HepG2 (cell line): ENCODE data around the gene KRT27. TPM values are rescaled to one million over a fixed set of nuclear protein-coding genes. Genes with fewer than 3 reads are reported as not detected.

Experiments
- ADNP ChIP-seq: sonication (generic); formaldehyde crosslinking; IDR thresholded peaks from 2 replicates; pipeline ENCODE4 v1.4.0; 2020; ENCODE audit warnings: missing genetic modification reagents
- AGO2 ChIP-seq: fragments of 200-400 bp; formaldehyde crosslinking; optimal IDR thresholded peaks from 2 replicates; pipeline ENCODE3; 2017; ENCODE audit warnings: mild to moderate bottlenecking, low read depth, low read length, moderate library complexity
- CENPX ChIP-seq: sonication (generic); formaldehyde crosslinking; IDR thresholded peaks from 2 replicates; pipeline ENCODE4 v1.9.0; 2021; ENCODE audit warnings: mild to moderate bottlenecking, missing genetic modification reagents, moderate library complexity
- FOXA1 ChIP-seq, 2 experiments: fragments of 450-650 bp in 1 of 2; sonication (generic) in 1 of 2; formaldehyde crosslinking in 1 of 2; IDR thresholded peaks; 2 replicates each; pipeline versions ENCODE4 v1.4.0 to v1.6.1; 2016 to 2020; ENCODE audit warnings: missing genetic modification reagents in 1 of 2
- IRF2 ChIP-seq: IDR thresholded peaks from 2 replicates; pipeline ENCODE4 v1.6.1; 2018; ENCODE audit warnings: missing genetic modification reagents, missing compliant biosample characterization
- MIER2 ChIP-seq: IDR thresholded peaks from 2 replicates; pipeline ENCODE4 v1.6.1; 2016; ENCODE audit warnings: missing biosample characterization, missing genetic modification reagents
- NFE2L2 ChIP-seq: fragments of 150-350 bp; IDR thresholded peaks from 2 replicates; pipeline ENCODE4 v1.6.1; 2014; ENCODE audit warnings: low read length
- RBAK ChIP-seq: sonication (generic); formaldehyde crosslinking; IDR thresholded peaks from 2 replicates; pipeline ENCODE4 v1.5.1; 2020; ENCODE audit warnings: mild to moderate bottlenecking, missing genetic modification reagents
- SAP130 ChIP-seq: IDR thresholded peaks from 2 replicates; pipeline ENCODE4 v1.6.1; 2016; ENCODE audit warnings: low read depth
- SETDB1 ChIP-seq: sonication (generic); formaldehyde crosslinking; IDR thresholded peaks from 2 replicates; pipeline ENCODE4 v1.5.1; 2020; ENCODE audit warnings: missing genetic modification reagents, mild to moderate bottlenecking, borderline replicate concordance
- SNAI1 ChIP-seq: sonication (generic); formaldehyde crosslinking; IDR thresholded peaks from 2 replicates; pipeline ENCODE4 v1.5.0; 2020; ENCODE audit warnings: mild to moderate bottlenecking, missing genetic modification reagents, borderline replicate concordance
- STAG1 ChIP-seq: sonication (generic); formaldehyde crosslinking; IDR thresholded peaks from 2 replicates; pipeline ENCODE4 v1.4.0; 2020; ENCODE audit warnings: missing genetic modification reagents
- ZNF615 ChIP-seq: sonication (generic); formaldehyde crosslinking; IDR thresholded peaks from 2 replicates; pipeline ENCODE4 v1.5.0; 2020; ENCODE audit warnings: mild to moderate bottlenecking, missing genetic modification reagents, borderline replicate concordance
- ZNF75D ChIP-seq: sonication (generic); formaldehyde crosslinking; IDR thresholded peaks from 2 replicates; pipeline ENCODE4 v1.8.1; 2023; ENCODE audit warnings: missing genetic modification reagents, mild to moderate bottlenecking, borderline replicate concordance
- polyA plus RNA-seq, 8 experiments: library from polyadenylated mRNA; depleted of rRNA in 3 of 8; stranded (reverse) in 7 of 8; unstranded in 1 of 8; fragments of >200 nt; fragmentation: Illumina TruSeq in 4 of 8; extraction: Trizol in 4 of 8; gene quantifications; 2 replicates each; pipeline versions ENCODE4 v1.2.1 to v1.2.3, GENCODE V29; 2011 to 2016; ENCODE audit warnings: low read depth in 4 of 8, missing spikeins in 1 of 8, mixed read lengths in 1 of 8; ENCODE audit not compliant: insufficient read depth in 1 of 8
- total RNA-seq, 5 experiments: library from RNA; depleted of rRNA; stranded (reverse); fragments of >200 nt; fragmentation: Illumina TruSeq; extraction: Trizol; gene quantifications; 2 replicates each; pipeline ENCODE4 v1.2.3, GENCODE V29; 2016; ENCODE audit warnings: low read depth in 1 of 5
- TF ChIP-seq, protein P1 (sequence below): sonication (generic); formaldehyde crosslinking; IDR thresholded peaks from 2 replicates; pipeline ENCODE4 v1.4.0; 2020; ENCODE audit warnings: low read depth, mild to moderate bottlenecking, missing genetic modification reagents
- TF ChIP-seq, protein P2 (sequence below): sonication (generic); formaldehyde crosslinking; conservative IDR thresholded peaks from 2 replicates; pipeline ENCODE4 v1.8.1; 2023; ENCODE audit warnings: missing genetic modification reagents
- TF ChIP-seq, protein P3 (sequence below): sonication (generic); formaldehyde crosslinking; IDR thresholded peaks from 2 replicates; pipeline ENCODE4 v1.4.0; 2020; ENCODE audit warnings: low read depth, missing genetic modification reagents
- TF ChIP-seq, protein P4 (sequence below): IDR thresholded peaks from 2 replicates; pipeline ENCODE4 v1.6.1; 2016; ENCODE audit warnings: missing compliant biosample characterization, missing genetic modification reagents, borderline replicate concordance
- TF ChIP-seq, protein P5 (sequence below): sonication (generic); formaldehyde crosslinking; IDR thresholded peaks from 2 replicates; pipeline ENCODE4 v1.8.0; 2022; ENCODE audit warnings: low read depth, missing genetic modification reagents
- TF ChIP-seq, protein P6 (sequence below): sonication (generic); formaldehyde crosslinking; IDR thresholded peaks from 2 replicates; pipeline ENCODE4 v1.8.0; 2022; ENCODE audit warnings: mild to moderate bottlenecking, missing genetic modification reagents, moderate library complexity

The KRT27 gene
- total and polyA plus RNA-seq, 2 of the 13 experiments (the other 11 are each of a cell fraction or from before 2014, with no cell fraction given), result not detected

DNA sequence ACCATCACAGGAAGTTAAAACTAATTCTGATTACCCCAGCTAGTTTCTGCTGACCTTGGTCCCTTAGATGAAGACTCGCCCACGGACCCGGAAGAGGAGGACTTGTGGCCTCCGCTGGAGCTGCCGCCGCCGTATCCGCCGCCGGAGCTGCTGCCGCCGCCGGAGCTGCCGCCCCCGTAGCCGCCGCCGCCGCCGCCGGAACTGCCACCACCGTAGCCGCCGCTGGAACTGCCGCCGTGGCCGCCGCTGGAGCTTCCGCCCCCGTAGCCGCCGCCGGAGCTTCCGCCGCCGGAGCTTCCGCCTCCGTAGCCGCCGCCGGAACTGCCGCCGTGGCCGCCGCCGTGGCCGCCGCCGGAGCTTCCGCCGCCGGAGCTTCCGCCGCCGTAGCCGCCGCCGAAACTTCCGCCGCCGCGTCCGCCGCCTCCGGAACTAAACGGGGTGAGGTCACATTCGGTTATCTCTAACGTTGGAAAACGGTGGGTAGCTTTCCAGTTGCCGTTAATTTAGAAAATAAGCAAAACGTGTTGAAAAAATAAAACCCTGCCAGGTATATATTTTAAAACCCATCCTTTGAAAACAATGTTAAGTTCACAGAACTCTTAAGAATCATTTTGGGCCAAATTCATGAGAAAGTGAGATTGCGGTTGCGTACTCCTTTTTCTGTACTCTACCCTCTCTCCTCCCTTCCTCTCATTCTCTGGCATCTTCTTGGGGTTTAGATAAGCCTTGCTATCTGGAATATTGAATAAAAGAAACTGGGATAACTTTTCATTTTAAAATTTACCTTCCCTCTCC is 36.6 kb upstream of the KRT27 start (continued):
- TF ChIP-seq, protein P1, sequence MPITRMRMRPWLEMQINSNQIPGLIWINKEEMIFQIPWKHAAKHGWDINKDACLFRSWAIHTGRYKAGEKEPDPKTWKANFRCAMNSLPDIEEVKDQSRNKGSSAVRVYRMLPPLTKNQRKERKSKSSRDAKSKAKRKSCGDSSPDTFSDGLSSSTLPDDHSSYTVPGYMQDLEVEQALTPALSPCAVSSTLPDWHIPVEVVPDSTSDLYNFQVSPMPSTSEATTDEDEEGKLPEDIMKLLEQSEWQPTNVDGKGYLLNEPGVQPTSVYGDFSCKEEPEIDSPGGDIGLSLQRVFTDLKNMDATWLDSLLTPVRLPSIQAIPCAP, result no peak
- TF ChIP-seq, protein P2, sequence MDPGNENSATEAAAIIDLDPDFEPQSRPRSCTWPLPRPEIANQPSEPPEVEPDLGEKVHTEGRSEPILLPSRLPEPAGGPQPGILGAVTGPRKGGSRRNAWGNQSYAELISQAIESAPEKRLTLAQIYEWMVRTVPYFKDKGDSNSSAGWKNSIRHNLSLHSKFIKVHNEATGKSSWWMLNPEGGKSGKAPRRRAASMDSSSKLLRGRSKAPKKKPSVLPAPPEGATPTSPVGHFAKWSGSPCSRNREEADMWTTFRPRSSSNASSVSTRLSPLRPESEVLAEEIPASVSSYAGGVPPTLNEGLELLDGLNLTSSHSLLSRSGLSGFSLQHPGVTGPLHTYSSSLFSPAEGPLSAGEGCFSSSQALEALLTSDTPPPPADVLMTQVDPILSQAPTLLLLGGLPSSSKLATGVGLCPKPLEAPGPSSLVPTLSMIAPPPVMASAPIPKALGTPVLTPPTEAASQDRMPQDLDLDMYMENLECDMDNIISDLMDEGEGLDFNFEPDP (CRISPR knock-in tag), result no peak
- TF ChIP-seq CENPX (no peak), FOXA1 (IDR thresholded peaks at IDR 0.05) (no peak), FOXA1 (CRISPR knock-in tag; IDR thresholded peaks at IDR 0.05) (no peak), RBAK (no peak), SETDB1 (CRISPR knock-in tag) (no peak), MIER2 (no peak), NFE2L2 (no peak), AGO2 (peak; percentile 66), STAG1 (CRISPR knock-in tag) (no peak), ZNF615 (CRISPR knock-in tag) (no peak), ZNF75D (CRISPR knock-in tag) (no peak), IRF2 (0 out of 2 replicates have a peak, but pooled peaks have one; percentile 33), ADNP (CRISPR knock-in tag) (no peak), SNAI1 (CRISPR knock-in tag) (peak; percentile 75; the same call in 1 of the 2 replicates), SAP130 (CRISPR knock-in tag) (peak; percentile 47)
- TF ChIP-seq, protein P3, sequence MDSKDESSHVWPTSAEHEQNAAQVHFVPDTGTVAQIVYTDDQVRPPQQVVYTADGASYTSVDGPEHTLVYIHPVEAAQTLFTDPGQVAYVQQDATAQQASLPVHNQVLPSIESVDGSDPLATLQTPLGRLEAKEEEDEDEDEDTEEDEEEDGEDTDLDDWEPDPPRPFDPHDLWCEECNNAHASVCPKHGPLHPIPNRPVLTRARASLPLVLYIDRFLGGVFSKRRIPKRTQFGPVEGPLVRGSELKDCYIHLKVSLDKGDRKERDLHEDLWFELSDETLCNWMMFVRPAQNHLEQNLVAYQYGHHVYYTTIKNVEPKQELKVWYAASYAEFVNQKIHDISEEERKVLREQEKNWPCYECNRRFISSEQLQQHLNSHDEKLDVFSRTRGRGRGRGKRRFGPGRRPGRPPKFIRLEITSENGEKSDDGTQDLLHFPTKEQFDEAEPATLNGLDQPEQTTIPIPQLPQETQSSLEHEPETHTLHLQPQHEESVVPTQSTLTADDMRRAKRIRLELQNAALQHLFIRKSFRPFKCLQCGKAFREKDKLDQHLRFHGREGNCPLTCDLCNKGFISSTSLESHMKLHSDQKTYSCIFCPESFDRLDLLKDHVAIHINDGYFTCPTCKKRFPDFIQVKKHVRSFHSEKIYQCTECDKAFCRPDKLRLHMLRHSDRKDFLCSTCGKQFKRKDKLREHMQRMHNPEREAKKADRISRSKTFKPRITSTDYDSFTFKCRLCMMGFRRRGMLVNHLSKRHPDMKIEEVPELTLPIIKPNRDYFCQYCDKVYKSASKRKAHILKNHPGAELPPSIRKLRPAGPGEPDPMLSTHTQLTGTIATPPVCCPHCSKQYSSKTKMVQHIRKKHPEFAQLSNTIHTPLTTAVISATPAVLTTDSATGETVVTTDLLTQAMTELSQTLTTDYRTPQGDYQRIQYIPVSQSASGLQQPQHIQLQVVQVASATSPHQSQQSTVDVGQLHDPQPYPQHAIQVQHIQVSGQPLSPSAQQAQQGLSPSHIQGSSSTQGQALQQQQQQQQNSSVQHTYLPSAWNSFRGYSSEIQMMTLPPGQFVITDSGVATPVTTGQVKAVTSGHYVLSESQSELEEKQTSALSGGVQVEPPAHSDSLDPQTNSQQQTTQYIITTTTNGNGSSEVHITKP (CRISPR knock-in tag), result no peak
- TF ChIP-seq, protein P4, sequence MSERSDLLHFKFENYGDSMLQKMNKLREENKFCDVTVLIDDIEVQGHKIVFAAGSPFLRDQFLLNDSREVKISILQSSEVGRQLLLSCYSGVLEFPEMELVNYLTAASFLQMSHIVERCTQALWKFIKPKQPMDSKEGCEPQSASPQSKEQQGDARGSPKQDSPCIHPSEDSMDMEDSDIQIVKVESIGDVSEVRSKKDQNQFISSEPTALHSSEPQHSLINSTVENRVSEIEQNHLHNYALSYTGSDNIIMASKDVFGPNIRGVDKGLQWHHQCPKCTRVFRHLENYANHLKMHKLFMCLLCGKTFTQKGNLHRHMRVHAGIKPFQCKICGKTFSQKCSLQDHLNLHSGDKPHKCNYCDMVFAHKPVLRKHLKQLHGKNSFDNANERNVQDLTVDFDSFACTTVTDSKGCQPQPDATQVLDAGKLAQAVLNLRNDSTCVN (CRISPR knock-in tag), result no peak
- TF ChIP-seq, protein P5, sequence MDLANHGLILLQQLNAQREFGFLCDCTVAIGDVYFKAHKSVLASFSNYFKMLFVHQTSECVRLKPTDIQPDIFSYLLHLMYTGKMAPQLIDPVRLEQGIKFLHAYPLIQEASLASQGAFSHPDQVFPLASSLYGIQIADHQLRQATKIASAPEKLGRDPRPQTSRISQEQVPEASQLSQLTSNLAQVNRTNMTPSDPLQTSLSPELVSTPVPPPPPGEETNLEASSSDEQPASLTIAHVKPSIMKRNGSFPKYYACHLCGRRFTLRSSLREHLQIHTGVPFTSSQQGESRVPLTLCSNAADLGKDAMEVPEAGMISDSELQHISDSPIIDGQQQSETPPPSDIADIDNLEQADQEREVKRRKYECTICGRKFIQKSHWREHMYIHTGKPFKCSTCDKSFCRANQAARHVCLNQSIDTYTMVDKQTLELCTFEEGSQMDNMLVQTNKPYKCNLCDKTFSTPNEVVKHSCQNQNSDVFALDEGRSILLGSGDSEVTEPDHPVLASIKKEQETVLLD (CRISPR knock-in tag), result peak; percentile 99
- TF ChIP-seq, protein P6, sequence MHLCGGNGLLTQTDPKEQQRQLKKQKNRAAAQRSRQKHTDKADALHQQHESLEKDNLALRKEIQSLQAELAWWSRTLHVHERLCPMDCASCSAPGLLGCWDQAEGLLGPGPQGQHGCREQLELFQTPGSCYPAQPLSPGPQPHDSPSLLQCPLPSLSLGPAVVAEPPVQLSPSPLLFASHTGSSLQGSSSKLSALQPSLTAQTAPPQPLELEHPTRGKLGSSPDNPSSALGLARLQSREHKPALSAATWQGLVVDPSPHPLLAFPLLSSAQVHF (CRISPR knock-in tag), result no peak
